Keratinocyte (primary cell): ENCODE results near the gene SLX4IP. TPM values are rescaled to one million over a fixed set of nuclear protein-coding genes. Genes with fewer than 3 reads are reported as not detected.

Experiments used
- DNase-seq: peaks from one replicate; pipeline ENCODE4 v3.0.0-alpha.2; 2011; ENCODE audit warnings: low read depth, missing footprints, low spot score
- FAIRE-seq: peaks from 2 replicates; lab custom pipeline; 2011; peaks lifted over from hg19 to GRCh38; lab: Jason Lieb, UNC
- H2AFZ ChIP-seq: 2 replicates; pipeline ENCODE4 v1.6.0; 2012; ENCODE audit warnings: low read length, control low read depth, inconsistent platforms; ENCODE audit not compliant: control insufficient read depth
- H3K27ac ChIP-seq: 2 replicates; pipeline ENCODE4 v1.5.1; 2011; ENCODE audit warnings: low read length; ENCODE audit not compliant: control insufficient read depth, insufficient read depth
- H3K27me3 ChIP-seq: 3 replicates; pipeline ENCODE4 v1.6.0; 2011; ENCODE audit warnings: low read length; ENCODE audit not compliant: control insufficient read depth, insufficient read depth; ENCODE audit errors: extremely low read depth
- H3K36me3 ChIP-seq, 2 experiments: 2 replicates in 1 of 2; 3 replicates in 1 of 2; pipeline ENCODE4 v1.5.1; 2011; ENCODE audit warnings: low read length in 2 of 2, mild to moderate bottlenecking in 1 of 2; ENCODE audit not compliant: control insufficient read depth in 2 of 2, insufficient read depth in 2 of 2; ENCODE audit errors: extremely low read depth in 1 of 2
- H3K4me1 ChIP-seq: 3 replicates; pipeline ENCODE4 v1.5.1; 2011; ENCODE audit warnings: low read length; ENCODE audit not compliant: control insufficient read depth, insufficient read depth; ENCODE audit errors: extremely low read depth
- H3K4me2 ChIP-seq: 3 replicates; pipeline ENCODE4 v1.6.0; 2011; ENCODE audit warnings: low read depth, low read length; ENCODE audit not compliant: control insufficient read depth, insufficient read depth; ENCODE audit errors: extremely low read depth
- H3K4me3 ChIP-seq, 3 experiments: fragments of 200-600 bp in 1 of 3; sonication (generic) in 1 of 3; 2 replicates in 2 of 3; 3 replicates in 1 of 3; pipeline ENCODE4 v1.5.1; 2011 to 2016; ENCODE audit warnings: low read length in 3 of 3, mild to moderate bottlenecking in 3 of 3, control low read depth in 2 of 3, inconsistent platforms in 1 of 3, low read depth in 1 of 3, mixed read lengths in 1 of 3, mixed run types in 1 of 3, moderate library complexity in 1 of 3; ENCODE audit not compliant: control insufficient read depth in 2 of 3, insufficient read depth in 2 of 3; ENCODE audit errors: extremely low read depth in 1 of 3
- H3K79me2 ChIP-seq: 2 replicates; pipeline ENCODE4 v1.6.0; 2012; ENCODE audit warnings: low read length; ENCODE audit not compliant: control insufficient read depth, insufficient read depth
- H3K9ac ChIP-seq: 3 replicates; pipeline ENCODE4 v1.6.0; 2011; ENCODE audit warnings: low read length; ENCODE audit not compliant: control insufficient read depth, insufficient read depth; ENCODE audit errors: extremely low read depth
- H3K9me1 ChIP-seq: 3 replicates; pipeline ENCODE4 v1.6.0; 2011; ENCODE audit warnings: low read length; ENCODE audit not compliant: control insufficient read depth, insufficient read depth; ENCODE audit errors: extremely low read depth
- H3K9me3 ChIP-seq: 2 replicates; pipeline ENCODE4 v1.5.1; 2012; ENCODE audit warnings: low read depth, low read length; ENCODE audit not compliant: control insufficient read depth
- H4K20me1 ChIP-seq: 3 replicates; pipeline ENCODE4 v1.6.0; 2011; ENCODE audit warnings: low read length; ENCODE audit not compliant: control insufficient read depth, insufficient read depth; ENCODE audit errors: extremely low read depth
- EZH2 ChIP-seq: IDR thresholded peaks from one replicate; pipeline ENCODE4 v1.6.1; 2012; ENCODE audit warnings: inconsistent platforms, mild to moderate bottlenecking, low read length, moderate library complexity
- dilution Hi-C: fragments of 300-500 bp; cut with MboI; formaldehyde crosslinking; loops from one replicate; pipeline ENCODE4 v1.7.0; 2020; ENCODE audit warnings: low sequenced_read_pairs; ENCODE audit not compliant: extremely low pct_ligation_motif_present
- polyA plus RNA-seq, 5 experiments: library from polyadenylated mRNA; depleted of rRNA in 3 of 5; stranded (reverse) in 3 of 5; stranded (forward) in 1 of 5; unstranded in 1 of 5; fragments of >200 nt; gene quantifications; 1 replicate in 1 of 5; 2 replicates in 3 of 5; 3 replicates in 1 of 5; pipeline versions ENCODE4 v1.2.1 to v1.2.3, GENCODE V29; 2011 to 2012; ENCODE audit warnings: missing spikeins in 2 of 5, low read depth in 1 of 5, low replicate concordance in 1 of 5
- TF ChIP-seq, protein P1 (sequence below), 3 experiments: IDR thresholded peaks in 1 of 3; conservative IDR thresholded peaks in 1 of 3; optimal IDR thresholded peaks in 1 of 3; 2 replicates in 2 of 3; 3 replicates in 1 of 3; pipeline versions ENCODE3 to v1.5.1; 2011; ENCODE audit warnings: low read length in 3 of 3, mild to moderate bottlenecking in 3 of 3, moderate library complexity in 2 of 3, control low read depth in 1 of 3, inconsistent platforms in 1 of 3; ENCODE audit not compliant: insufficient read depth in 2 of 3; ENCODE audit errors: extremely low read depth in 1 of 3

Gene SLX4IP
- polyA plus RNA-seq, 1 donor (not counting 4 experiments of a cell fraction or from before 2014, with no cell fraction given): 3.0 TPM

DNA sequence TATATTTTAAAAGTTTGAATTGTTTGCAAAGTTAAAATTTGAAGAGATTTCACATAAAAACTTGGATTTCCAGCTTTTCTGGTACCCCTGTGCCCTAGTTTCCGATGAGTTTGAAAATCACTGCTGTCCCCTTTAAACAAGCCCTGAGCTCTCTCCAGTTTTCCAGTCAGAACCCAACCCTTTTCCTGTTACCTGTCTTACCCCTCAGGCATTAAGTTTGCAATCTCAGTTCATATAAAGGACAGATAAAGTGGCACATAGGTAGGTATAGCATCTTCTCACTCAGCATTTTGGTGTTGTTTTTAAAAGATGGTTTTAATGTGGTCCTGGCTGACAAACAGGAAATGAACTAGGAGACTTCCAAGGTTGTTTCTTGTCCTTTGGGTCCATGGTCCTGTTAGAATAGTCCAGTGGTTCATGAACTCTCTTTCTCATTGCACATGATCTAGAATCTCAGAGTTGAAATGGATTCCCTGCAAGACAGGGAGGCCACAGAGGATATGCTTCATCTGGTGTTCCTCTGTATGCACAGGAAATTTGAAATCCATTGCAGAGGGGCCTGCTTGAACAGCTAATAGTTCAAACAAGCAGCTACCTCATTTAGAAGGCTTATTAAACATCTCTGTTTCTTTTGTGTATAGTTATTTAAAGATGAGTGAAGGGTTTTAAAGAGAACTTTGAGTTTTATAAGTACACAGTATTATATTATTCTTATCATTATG, 156.0 kb downstream of the SLX4IP start:
- Histone ChIP-seq H3K36me3 (no peaks in the 10 kb centered on the region), H3K4me1 (peaks cover 59% of the 10 kb centered on the region), H3K27ac (peak overlapping the region; percentile 96), H3K27me3 (no peaks in the 10 kb centered on the region), H2AFZ (no peak overlapping the region), H3K79me2 (no peaks in the 10 kb centered on the region), H3K9me3 (no peaks in the 10 kb centered on the region), H3K9me1 (no peaks in the 10 kb centered on the region), H3K4me3 (peak overlapping the region in 2 of 3 experiments; percentile 58 to 67), H3K4me2 (peak overlapping the region; percentile 92), H4K20me1 (no peaks in the 10 kb centered on the region), H3K9ac (peak overlapping the region; percentile 82)
- TF ChIP-seq, protein P1, sequence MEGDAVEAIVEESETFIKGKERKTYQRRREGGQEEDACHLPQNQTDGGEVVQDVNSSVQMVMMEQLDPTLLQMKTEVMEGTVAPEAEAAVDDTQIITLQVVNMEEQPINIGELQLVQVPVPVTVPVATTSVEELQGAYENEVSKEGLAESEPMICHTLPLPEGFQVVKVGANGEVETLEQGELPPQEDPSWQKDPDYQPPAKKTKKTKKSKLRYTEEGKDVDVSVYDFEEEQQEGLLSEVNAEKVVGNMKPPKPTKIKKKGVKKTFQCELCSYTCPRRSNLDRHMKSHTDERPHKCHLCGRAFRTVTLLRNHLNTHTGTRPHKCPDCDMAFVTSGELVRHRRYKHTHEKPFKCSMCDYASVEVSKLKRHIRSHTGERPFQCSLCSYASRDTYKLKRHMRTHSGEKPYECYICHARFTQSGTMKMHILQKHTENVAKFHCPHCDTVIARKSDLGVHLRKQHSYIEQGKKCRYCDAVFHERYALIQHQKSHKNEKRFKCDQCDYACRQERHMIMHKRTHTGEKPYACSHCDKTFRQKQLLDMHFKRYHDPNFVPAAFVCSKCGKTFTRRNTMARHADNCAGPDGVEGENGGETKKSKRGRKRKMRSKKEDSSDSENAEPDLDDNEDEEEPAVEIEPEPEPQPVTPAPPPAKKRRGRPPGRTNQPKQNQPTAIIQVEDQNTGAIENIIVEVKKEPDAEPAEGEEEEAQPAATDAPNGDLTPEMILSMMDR (optimal IDR thresholded peaks at IDR 0.05 in 1 of 3, IDR thresholded peaks at IDR 0.05 in 1 of 3, conservative IDR thresholded peaks at IDR 0.05 in 1 of 3; ENCODE audit: extremely low read depth in 1 of 3, insufficient read depth in 2 of 3, low read length in 3 of 3): no peak
- peak; percentile 87 for FAIRE-seq
- DNase-seq: no peak
- dilution Hi-C loops: no loop called here

DNA sequence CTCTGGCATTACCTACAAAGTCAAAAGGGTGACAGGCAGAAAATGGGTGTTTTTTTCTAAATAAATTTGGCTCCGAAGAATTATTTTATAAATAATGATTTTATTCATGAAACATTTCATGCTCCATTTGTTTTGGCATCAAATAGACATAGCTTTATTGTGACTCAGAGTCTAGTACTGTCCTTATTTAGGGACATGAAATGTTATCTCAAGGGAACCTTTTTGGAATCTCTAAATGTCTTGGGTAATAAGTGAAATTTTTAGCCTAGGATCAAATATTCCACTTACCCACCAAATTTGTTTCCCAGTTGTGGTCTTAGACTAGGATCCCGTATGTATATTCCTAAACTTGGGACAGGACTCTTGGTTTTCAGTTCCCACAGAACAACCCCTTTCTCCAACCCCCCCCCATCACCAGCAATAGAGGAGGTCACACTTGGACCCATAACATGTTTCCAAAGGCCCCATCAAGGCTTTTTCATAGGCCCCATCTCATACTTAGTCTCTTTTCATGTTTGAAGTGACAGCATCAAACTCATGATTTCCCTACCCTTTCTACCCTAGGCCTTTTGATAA, 156.9 kb downstream of the SLX4IP start:
- H3K4me2 ChIP-seq: no peak overlapping the region
- FAIRE-seq: no peak
- H3K27me3 ChIP-seq: no peaks in the 10 kb centered on the region
- H3K4me1 ChIP-seq: peaks cover 63% of the 10 kb centered on the region
- TF ChIP-seq, protein P1 (optimal IDR thresholded peaks at IDR 0.05 in 1 of 3, IDR thresholded peaks at IDR 0.05 in 1 of 3, conservative IDR thresholded peaks at IDR 0.05 in 1 of 3; ENCODE audit: extremely low read depth in 1 of 3, insufficient read depth in 2 of 3, low read length in 3 of 3): no peak
- no peak for TF ChIP-seq EZH2
- H3K79me2 ChIP-seq: no peaks in the 10 kb centered on the region
- no peaks in the 10 kb centered on the region for H3K9me1 ChIP-seq
- dilution Hi-C loops: no loop called here
- H3K9me3 ChIP-seq: no peaks in the 10 kb centered on the region
- H2AFZ ChIP-seq: no peak overlapping the region
- H3K9ac ChIP-seq: no peak overlapping the region
- H4K20me1 ChIP-seq: no peaks in the 10 kb centered on the region
- no peak for DNase-seq
- no peak overlapping the region for H3K4me3 ChIP-seq
- no peaks in the 10 kb centered on the region for H3K36me3 ChIP-seq
- peak overlapping the region; percentile 96 for H3K27ac ChIP-seq
